K562 (cell line): ENCODE data around the gene COL13A1. TPM values are rescaled to one million over a fixed set of nuclear protein-coding genes. Genes with fewer than 3 reads are reported as not detected.

Experiments
- ATAC-seq: fragments of 200-7000 bp; cut with Tn5 transposase; 3 replicates; pipeline ENCODE4 v1.9.1; 2020; ENCODE audit warnings: moderate library complexity
- BruUV-seq: library from RNA; stranded (reverse); fragments of 400-500 nt; replicated peaks from 2 replicates; lab custom pipeline; 2021; lab: Mats Ljungman, UMichigan
- CTCF ChIA-PET: fragments of 300-600 bp; formaldehyde crosslinking; extraction: SDS; loops from one replicate; lab custom pipeline; 2021; ENCODE audit warnings: low intra/inter-chr PET ratio; lab: Yijun Ruan, JAX
- POLR2A ChIA-PET: fragments of 300-600, 350-650 bp; sonication (Branson Sonifier 250); formaldehyde crosslinking; extraction: SDS; loops from one replicate; lab custom pipeline; 2021; ENCODE audit warnings: antibody characterized with exemption, inconsistent platforms; lab: Yijun Ruan, JAX
- DNase-seq, 4 experiments: peaks; one replicate each; pipeline versions ENCODE4 v3.0.0 to v3.0.0-alpha.2; 2011 to 2018; ENCODE audit warnings: low spot score in 3 of 4, mixed read lengths in 3 of 4; ENCODE audit errors: extremely low read depth in 1 of 4
- FAIRE-seq: peaks from 2 replicates; lab custom pipeline; 2011; peaks lifted over from hg19 to GRCh38; lab: Jason Lieb, UNC
- H2AFZ ChIP-seq: 2 replicates; pipeline ENCODE4 v1.6.0; 2011; ENCODE audit warnings: low read depth, low read length, control low read depth, inconsistent platforms
- H3K27ac ChIP-seq: fragments of 200-600 bp; 3 replicates; pipeline ENCODE4 v1.8.0; 2011; ENCODE audit warnings: low read depth, mild to moderate bottlenecking, control low read depth, inconsistent platforms, low read length, moderate library complexity, mixed read lengths; ENCODE audit errors: extremely low read depth
- H3K27me3 ChIP-seq, 2 experiments: fragments of 300-600 bp in 1 of 2; 2 replicates in 1 of 2; 3 replicates in 1 of 2; pipeline versions ENCODE4 v1.6.0 to v1.8.0; 2011; ENCODE audit warnings: inconsistent platforms in 2 of 2, low read length in 2 of 2, mild to moderate bottlenecking in 1 of 2, mixed read lengths in 1 of 2, moderate library complexity in 1 of 2; ENCODE audit not compliant: control insufficient read depth in 2 of 2, insufficient read depth in 2 of 2
- H3K36me3 ChIP-seq: fragments of 300-600 bp; 3 replicates; pipeline ENCODE4 v1.8.0; 2011; ENCODE audit warnings: mild to moderate bottlenecking, low read length, inconsistent platforms; ENCODE audit not compliant: control insufficient read depth, insufficient read depth
- H3K4me1 ChIP-seq, 2 experiments: fragments of 200-600 bp in 1 of 2; replicated peaks in 1 of 2; 2 replicates in 1 of 2; 3 replicates in 1 of 2; pipeline versions ENCODE4 v1.5.1 to v1.8.0; 2011; ENCODE audit warnings: inconsistent platforms in 2 of 2, low read length in 2 of 2, mild to moderate bottlenecking in 1 of 2, mixed read lengths in 1 of 2, moderate library complexity in 1 of 2; ENCODE audit not compliant: control insufficient read depth in 2 of 2, insufficient read depth in 2 of 2
- H3K4me2 ChIP-seq: 2 replicates; pipeline ENCODE4 v1.6.1; 2011; ENCODE audit warnings: low read length, control low read depth, inconsistent platforms, mixed read lengths; ENCODE audit not compliant: insufficient read depth
- H3K4me3 ChIP-seq: fragments of 200-600 bp; sonication (generic), shearing (Covaris generic); 2 replicates; pipeline ENCODE4 v1.5.1; 2016; ENCODE audit warnings: control low read depth, inconsistent platforms
- H3K79me2 ChIP-seq: fragments of 200-600 bp; 3 replicates; pipeline ENCODE4 v1.8.0; 2011; ENCODE audit warnings: low read length, inconsistent platforms; ENCODE audit not compliant: control insufficient read depth, insufficient read depth
- H3K9ac ChIP-seq, 2 experiments: 2 replicates each; pipeline versions ENCODE4 v1.6.0 to v1.6.1; 2011; ENCODE audit warnings: low read depth in 2 of 2, low read length in 2 of 2, control low read depth in 1 of 2, inconsistent platforms in 1 of 2, mild to moderate bottlenecking in 1 of 2, mixed read lengths in 1 of 2; ENCODE audit not compliant: insufficient read depth in 1 of 2
- H3K9me1 ChIP-seq: one replicate; pipeline ENCODE4 v1.6.0; 2011; ENCODE audit warnings: inconsistent platforms, mild to moderate bottlenecking, low read length, moderate library complexity; ENCODE audit not compliant: control insufficient read depth, insufficient read depth
- H3K9me3 ChIP-seq: replicated peaks from 2 replicates; pipeline ENCODE4 v1.5.1; 2011; ENCODE audit warnings: low read depth, low read length, inconsistent platforms; ENCODE audit not compliant: control insufficient read depth, insufficient read depth
- H4K20me1 ChIP-seq: replicated peaks from 2 replicates; pipeline ENCODE4 v1.6.1; 2011; ENCODE audit warnings: low read length, inconsistent platforms, mixed read lengths; ENCODE audit not compliant: control insufficient read depth, insufficient read depth
- ADNP ChIP-seq: fragments of 200-800 bp; sonication (Bioruptor generic); IDR thresholded peaks from 2 replicates; pipeline ENCODE4 v1.6.1; 2016; ENCODE audit warnings: missing genetic modification characterization, missing compliant biosample characterization
- AFF1 ChIP-seq, 2 experiments: fragments of 450-650 bp; IDR thresholded peaks; 2 replicates each; pipeline ENCODE4 v1.6.1; 2018; ENCODE audit warnings: mild to moderate bottlenecking in 2 of 2, low read depth in 1 of 2; ENCODE audit not compliant: partially characterized antibody in 2 of 2
- ATF3 ChIP-seq, 2 experiments: fragments of 450-650 bp in 1 of 2; sonication (generic) in 1 of 2; formaldehyde crosslinking in 1 of 2; IDR thresholded peaks in 1 of 2; conservative IDR thresholded peaks in 1 of 2; 2 replicates each; pipeline versions ENCODE4 v1.6.1 to v1.8.1; 2016 to 2023; ENCODE audit warnings: mild to moderate bottlenecking in 2 of 2, moderate library complexity in 2 of 2, inconsistent platforms in 1 of 2, missing genetic modification reagents in 1 of 2
- GMEB1 ChIP-seq: fragments of 250-450 bp; sonication (Bioruptor Pico); IDR thresholded peaks from 2 replicates; pipeline ENCODE4 v1.4.0; 2020; ENCODE audit warnings: mild to moderate bottlenecking
- GTF2E2 ChIP-seq: fragments of 200-800 bp; sonication (Bioruptor generic); IDR thresholded peaks from 2 replicates; pipeline ENCODE4 v1.6.1; 2016; ENCODE audit warnings: missing genetic modification characterization, missing compliant biosample characterization
- MLLT1 ChIP-seq, 2 experiments: fragments of 450-650 bp; IDR thresholded peaks; 2 replicates each; pipeline ENCODE4 v1.6.1; 2016
- ZFP36 ChIP-seq: fragments of 150-350 bp; IDR thresholded peaks from 2 replicates; pipeline ENCODE4 v1.6.1; 2018; ENCODE audit warnings: low read length, low read depth; ENCODE audit not compliant: partially characterized antibody
- ZNF668 ChIP-seq: fragments of 250-450 bp; sonication (Bioruptor Pico); IDR thresholded peaks from 2 replicates; pipeline ENCODE4 v1.8.0; 2022; ENCODE audit warnings: mild to moderate bottlenecking, inconsistent platforms
- WGBS: fragments of 100-300 bp; shearing (Covaris generic); methylation state at CpG from one replicate; pipeline ENCODE4 v1.1.6; 2016; ENCODE audit warnings: low coverage, mixed read lengths; ENCODE audit not compliant: insufficient coverage; ENCODE audit errors: missing lambda C conversion rate; 5-methylcytosine and 5-hydroxymethylcytosine counted together
- in situ Hi-C: fragments of 300-500 bp; cut with MboI; formaldehyde crosslinking; loops from 4 replicates; pipeline ENCODE4 v1.15.0; 2018; ENCODE audit warnings: inconsistent platforms, mixed read lengths
- intact Hi-C: fragments of 100-400 bp; cut with micrococcal nuclease; formaldehyde crosslinking; loops from 2 replicates; pipeline ENCODE4 v1.14.2; 2022
- polyA plus RNA-seq, 8 experiments: library from polyadenylated mRNA; depleted of rRNA in 4 of 8; stranded (reverse) in 5 of 8; unstranded in 3 of 8; fragments of >200 nt; fragmentation: Nextera tagmentation in 2 of 8; fragmentation: Illumina TruSeq in 1 of 8; extraction: Ambion mirVana in 2 of 8; extraction: Trizol in 1 of 8; gene quantifications; 2 replicates each; pipeline versions ENCODE4 v1.2.1 to v1.2.3, GENCODE V29; 2011 to 2014; ENCODE audit warnings: inconsistent platforms in 1 of 8, missing spikeins in 1 of 8
- total RNA-seq, 7 experiments: library from RNA; depleted of rRNA in 6 of 7; stranded (reverse); fragments of >200 nt in 6 of 7; fragmentation: Illumina TruSeq in 2 of 7; extraction: Trizol in 2 of 7; gene quantifications; 2 replicates each; pipeline versions ENCODE4 v1.2.1 to v1.2.3, GENCODE V29; 2011 to 2021; ENCODE audit warnings: low replicate concordance in 1 of 7

COL13A1 gene
- total and polyA plus RNA-seq, 9 of the 15 experiments (the other 6 are each of a cell fraction or from before 2014, with no cell fraction given): not detected

GRCh38 chr10:69899727-69900595 is 98.3 kb downstream of the COL13A1 start:
- Histone ChIP-seq H3K9ac (no peak overlapping the region), H2AFZ (no peak overlapping the region), H3K27ac (no peak overlapping the region), H3K36me3 (no peaks in the 10 kb centered on the region), H3K27me3 (peaks cover 28 to 59% of the 10 kb centered on the region in 2 experiments; a peak in 4 of 5 replicates), H3K4me3 (no peak overlapping the region), H3K79me2 (no peaks in the 10 kb centered on the region), H3K9me1 (no peaks in the 10 kb centered on the region), H3K4me2 (no peak overlapping the region), H3K4me1 (no peaks in the 10 kb centered on the region), H3K9me3 (no peaks in the 10 kb centered on the region), H4K20me1 (peaks cover 14% of the 10 kb centered on the region)
- no peak for DNase-seq
- no peak for FAIRE-seq
- POLR2A ChIA-PET: interaction anchor here (0.7 to 1.4 kb wide), 4 partner anchors 17 to 334 kb away, joined by 3 to 5 read pairs (median 4); no protein-coding TSS in a partner anchor
- 2% methylated on average over 12 of the region's 12 CpGs for WGBS
- CTCF ChIA-PET: no interaction called here
- no peak for ATAC-seq
- no TSS peak for BruUV-seq
- intact Hi-C loops: no loop called here
- in situ Hi-C loops: no loop called here
- TF ChIP-seq ZFP36: no peak
- TF ChIP-seq MLLT1 (IDR thresholded peaks at IDR 0.05): no peak
- no peak for TF ChIP-seq AFF1 (IDR thresholded peaks at IDR 0.05; ENCODE audit: low read depth in 1 of 2, partially characterized antibody in 2 of 2)
- no peak for TF ChIP-seq GMEB1 (CRISPR knock-in tag)
- TF ChIP-seq ZNF668 (CRISPR knock-in tag): no peak
- no peak for TF ChIP-seq ADNP (tag)
- TF ChIP-seq GTF2E2 (tag): no peak
- TF ChIP-seq ATF3 (IDR thresholded peaks at IDR 0.05): no peak
- no peak for TF ChIP-seq ATF3 (CRISPR knock-in tag; conservative IDR thresholded peaks at IDR 0.05)
